Naive thymus-derived CD8-positive, alpha-beta T cell (primary cell): ENCODE data around the gene BRME1. TPM values are rescaled to one million over a fixed set of nuclear protein-coding genes. Genes with fewer than 3 reads are reported as not detected.

Source experiments
- ATAC-seq, 2 donors: fragments of 150-1000 bp; cut with Tn5 transposase in 1 of 2; sonication (Bioruptor Pico), chemical (Tn5 transposase) in 1 of 2; 1 replicate in 1 of 2; 2 replicates in 1 of 2; pipeline ENCODE4 v1.10.0; 2021; ENCODE audit warnings: mild to moderate bottlenecking in 2 of 2, moderate library complexity in 2 of 2
- POLR2A ChIA-PET: fragments of 350-600 bp; sonication (Branson Sonifier 250); formaldehyde crosslinking; loops from one replicate; lab custom pipeline; 2021; ENCODE audit warnings: antibody characterized with exemption; lab: Charles Lee
- DNase-seq, 10 donors: peaks; one replicate each; pipeline versions ENCODE4 v3.0.0 to v3.0.0-alpha.2; 2020 to 2022
- H3K27ac Mint-ChIP-seq, 10 donors: one replicate each; pipeline ENCODE4 v1.8.0; 2020 to 2022; ENCODE audit warnings: mild to moderate bottlenecking in 10 of 10, mixed read lengths in 10 of 10, moderate library complexity in 4 of 10, inconsistent platforms in 1 of 10
- H3K27me3 Mint-ChIP-seq, 5 donors: one replicate each; pipeline ENCODE4 v1.8.0; 2021 to 2022; ENCODE audit warnings: mixed read lengths in 5 of 5
- H3K36me3 Mint-ChIP-seq, 3 donors: one replicate each; pipeline ENCODE4 v1.8.0; 2020 to 2022; ENCODE audit warnings: mixed read lengths in 3 of 3, mild to moderate bottlenecking in 2 of 3, inconsistent platforms in 1 of 3
- H3K4me1 Mint-ChIP-seq, 4 donors: one replicate each; pipeline ENCODE4 v1.8.0; 2021 to 2022; ENCODE audit warnings: mixed read lengths in 4 of 4
- H3K4me3 Mint-ChIP-seq, 10 donors: one replicate each; pipeline ENCODE4 v1.8.0; 2020 to 2022; ENCODE audit warnings: mild to moderate bottlenecking in 10 of 10, mixed read lengths in 10 of 10, moderate library complexity in 6 of 10, inconsistent platforms in 1 of 10
- H3K9me3 Mint-ChIP-seq, 9 donors: one replicate each; pipeline ENCODE4 v1.8.0; 2020 to 2022; ENCODE audit warnings: mixed read lengths in 9 of 9, mild to moderate bottlenecking in 3 of 9, inconsistent platforms in 1 of 9, moderate library complexity in 1 of 9
- polyA plus RNA-seq, 3 donors: library from polyadenylated mRNA; unstranded; fragments of 300-500 nt; fragmentation: Illumina TruSeq; gene quantifications; one replicate each; pipeline ENCODE4 v1.2.3, GENCODE V29; 2021
- total RNA-seq, 8 experiments: library from RNA in 2 of 8; stranded (reverse) in 2 of 8; gene quantifications; one replicate each; pipeline ENCODE4 v1.2.3 and lab custom pipeline; 2021 to 2026

BRME1 gene
- total and polyA plus RNA-seq, 5 experiments from 2014 or later, result 0.49 to 3.7 (median 0.94) TPM

- peaks cover 6 to 22% (median 12%) of the 10 kb centered on the region in 4 donors for H3K4me1 Mint-ChIP-seq
- no peak for ATAC-seq
- peaks cover 0 to 18% (median 3%) of the 10 kb centered on the region in 5 donors for H3K27me3 Mint-ChIP-seq
- DNase-seq, result no peak
- H3K4me3 Mint-ChIP-seq, result peak overlapping the region in 6 of 10 donors; percentile 15 to 50 (median 30)
- no peaks in the 10 kb centered on the region for H3K9me3 Mint-ChIP-seq
- H3K27ac Mint-ChIP-seq, result peak overlapping the region in 1 of 10 donors; percentile 65
- POLR2A ChIA-PET, result no interaction called here
- H3K36me3 Mint-ChIP-seq, result no peaks in the 10 kb centered on the region
Measured at GRCh38 chr19:13873834-13874515, 31.9 kb downstream of the BRME1 start.

DNA sequence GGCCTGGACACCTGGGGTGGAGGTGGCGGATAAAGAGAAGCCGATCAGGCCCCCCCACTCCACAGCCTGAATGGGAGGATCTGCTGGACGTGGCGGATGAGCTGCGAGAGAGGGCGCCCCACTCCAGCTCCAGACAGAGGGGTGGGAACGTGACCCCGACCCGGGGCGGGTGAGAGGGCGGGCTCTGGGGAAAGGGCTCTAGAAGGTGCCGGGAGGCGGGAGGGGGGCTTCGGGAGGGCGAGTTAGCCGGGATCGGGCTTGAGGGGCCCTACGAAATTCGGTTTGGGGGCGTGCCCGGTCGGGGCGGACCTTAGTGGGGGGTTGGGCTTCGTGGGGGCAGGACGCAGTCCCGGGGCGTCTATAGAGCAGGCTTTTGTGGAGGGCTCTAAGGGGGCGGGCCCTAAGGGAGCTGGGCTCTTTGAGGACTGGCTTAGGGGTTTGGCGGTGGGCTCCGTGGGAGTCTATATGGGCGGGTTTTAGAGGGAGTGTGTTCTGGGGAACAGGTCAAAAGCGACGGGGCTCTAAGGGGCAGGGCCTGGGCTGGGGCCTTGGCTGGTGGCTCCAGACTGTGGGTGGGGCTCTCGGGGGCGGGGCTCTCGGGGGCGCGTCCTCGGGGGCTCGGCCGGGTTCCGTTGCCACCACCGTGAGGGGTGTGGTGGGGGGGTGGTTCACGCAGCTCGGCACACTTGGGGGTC lies 33.1 kb downstream of the BRME1 start:
- H3K4me3 Mint-ChIP-seq, result peak overlapping the region; percentile 62 to 85 (median 77)
- ATAC-seq, result peak; percentile 92 to 93
- no peaks in the 10 kb centered on the region for H3K9me3 Mint-ChIP-seq
- H3K4me1 Mint-ChIP-seq, result peaks cover 10 to 27% (median 16%) of the 10 kb centered on the region in 4 donors
- no peaks in the 10 kb centered on the region for H3K36me3 Mint-ChIP-seq
- POLR2A ChIA-PET, result interaction anchor here (0.6 to 1.2 kb wide), 3 partner anchors 10 to 478 kb away, joined by 3 read pairs; no protein-coding TSS in a partner anchor
- H3K27me3 Mint-ChIP-seq, result peaks cover 0 to 21% (median 4%) of the 10 kb centered on the region in 5 donors
- H3K27ac Mint-ChIP-seq, result peak overlapping the region in 3 of 10 donors; percentile 63 to 81 (median 71)
- peak in 8 of 10 donors; percentile 42 to 71 (median 51) for DNase-seq

- no peak for ATAC-seq
- Mint-ChIP-seq H3K27ac (peak overlapping the region in 1 of 10 donors; percentile 69), H3K36me3 (no peaks in the 10 kb centered on the region), H3K27me3 (peaks cover 0 to 27% (median 9%) of the 10 kb centered on the region in 5 donors), H3K4me3 (peak overlapping the region; percentile 62 to 85 (median 77)), H3K9me3 (no peaks in the 10 kb centered on the region), H3K4me1 (peaks cover 10 to 27% (median 20%) of the 10 kb centered on the region in 4 donors)
- POLR2A ChIA-PET, result interaction anchor here (0.6 to 1.2 kb wide), 3 partner anchors 10 to 479 kb away, joined by 3 read pairs; no protein-coding TSS in a partner anchor
- DNase-seq, result no peak
Measured at GRCh38 chr19:13872339-13872694, 33.6 kb downstream of the BRME1 start.

GRCh38 chr19:13870873-13871272 lies 35.0 kb downstream of the BRME1 start:
- POLR2A ChIA-PET, result interaction anchor here (1.4 kb wide), 1 partner anchor 182 kb away, joined by 3 read pairs; no protein-coding TSS in a partner anchor
- H3K4me3 Mint-ChIP-seq, result peak overlapping the region in 2 of 10 donors; percentile 7 to 29

GRCh38 chr19:13869281-13869680 lies 36.6 kb downstream of the BRME1 start:
- DNase-seq (peak in 1 of 10 donors; percentile 61), ATAC-seq (no peak)
- H3K27me3 Mint-ChIP-seq, result peaks cover 8 to 38% (median 22%) of the 10 kb centered on the region in 5 donors
- peak overlapping the region in 1 of 10 donors; percentile 37 for H3K4me3 Mint-ChIP-seq
- POLR2A ChIA-PET, result interaction anchor here (1.0 to 1.1 kb wide), 2 partner anchors 82 to 85 kb away, joined by 3 to 5 read pairs; no protein-coding TSS in a partner anchor
- peaks cover 18 to 42% (median 30%) of the 10 kb centered on the region in 4 donors for H3K4me1 Mint-ChIP-seq
- no peaks in the 10 kb centered on the region for H3K9me3 Mint-ChIP-seq
- H3K36me3 Mint-ChIP-seq, result peaks cover 0 to 2% (median 0%) of the 10 kb centered on the region in 3 donors
- peak overlapping the region in 2 of 10 donors; percentile 1 to 71 for H3K27ac Mint-ChIP-seq

More at GRCh38 chr19:13870873-13871272, 35.0 kb downstream of the BRME1 start:
- Mint-ChIP-seq H3K27ac (peak overlapping the region in 2 of 10 donors; percentile 43 to 49), H3K27me3 (peaks cover 5 to 34% (median 19%) of the 10 kb centered on the region in 5 donors), H3K4me1 (peaks cover 15 to 36% (median 26%) of the 10 kb centered on the region in 4 donors), H3K9me3 (no peaks in the 10 kb centered on the region), H3K36me3 (peaks cover 0 to 2% (median 0%) of the 10 kb centered on the region in 3 donors)
- DNase-seq, result no peak
- no peak for ATAC-seq

- peaks cover 0 to 2% (median 0%) of the 10 kb centered on the region in 3 donors for H3K36me3 Mint-ChIP-seq
- H3K4me1 Mint-ChIP-seq, result peaks cover 22 to 48% (median 35%) of the 10 kb centered on the region in 4 donors
- H3K27me3 Mint-ChIP-seq, result peaks cover 8 to 41% (median 28%) of the 10 kb centered on the region in 5 donors
- DNase-seq (no peak), ATAC-seq (no peak)
- POLR2A ChIA-PET, result interaction anchor here (1.1 kb wide), 1 partner anchor 81 kb away, joined by 5 read pairs; no protein-coding TSS in a partner anchor
- H3K27ac Mint-ChIP-seq, result no peak overlapping the region
- H3K4me3 Mint-ChIP-seq, result peak overlapping the region in 5 of 10 donors; percentile 7 to 50 (median 15)
- no peaks in the 10 kb centered on the region for H3K9me3 Mint-ChIP-seq
Measured at GRCh38 chr19:13868663-13869062, 37.3 kb downstream of the BRME1 start.

- H3K27ac Mint-ChIP-seq, result peak overlapping the region in 6 of 10 donors; percentile 32 to 84 (median 66)
Measured at GRCh38 chr19:13866463-13867046, 39.4 kb downstream of the BRME1 start.

DNA sequence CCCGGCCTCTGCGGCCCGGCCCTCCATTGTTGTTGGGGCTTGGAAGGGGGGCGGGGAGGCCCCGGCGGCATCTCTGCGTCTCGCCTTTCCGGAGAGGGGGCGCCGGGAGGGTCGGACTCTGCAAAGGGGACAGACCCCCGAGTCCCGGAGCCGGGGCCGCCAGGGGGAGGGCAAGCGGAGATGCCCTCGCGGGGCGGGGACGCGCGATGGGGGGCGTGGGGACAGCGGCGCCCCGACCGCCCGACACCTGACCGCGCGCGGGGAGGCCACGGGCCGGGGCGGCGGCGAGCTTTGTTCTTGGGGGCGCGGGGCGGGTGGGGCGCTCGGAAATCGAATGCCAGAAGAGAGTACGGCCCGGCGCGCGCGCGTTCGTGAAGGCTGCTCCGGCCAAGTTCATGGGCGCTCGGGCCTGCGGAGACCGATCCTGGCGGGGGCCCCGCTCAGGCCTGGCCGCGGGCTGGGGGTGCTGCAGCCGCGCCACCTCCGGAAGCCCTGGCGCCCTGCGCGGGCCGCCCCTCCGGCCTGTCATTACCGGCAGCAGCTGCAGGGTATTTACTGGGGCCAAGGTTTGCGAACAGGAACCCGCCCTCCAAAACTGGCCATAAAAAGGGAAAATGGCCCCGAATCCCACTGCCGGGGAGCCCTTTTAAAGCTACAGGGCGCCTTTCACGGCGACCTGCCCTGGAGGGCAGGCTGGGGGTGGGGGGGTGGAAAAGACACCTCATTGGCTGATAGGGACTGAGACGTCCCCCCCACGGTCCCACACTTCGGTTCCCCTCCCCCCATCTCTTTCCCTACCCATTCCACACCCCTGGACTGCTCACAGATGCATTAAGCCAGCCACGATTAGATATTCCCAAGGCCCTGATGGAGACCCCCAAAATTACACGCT lies 40.1 kb downstream of the BRME1 start:
- Mint-ChIP-seq H3K4me3 (peak overlapping the region; percentile 55 to 90 (median 79)), H3K27me3 (peaks cover 8 to 34% (median 29%) of the 10 kb centered on the region in 5 donors)

More at GRCh38 chr19:13866463-13867046, 39.4 kb downstream of the BRME1 start:
- peak overlapping the region; percentile 55 to 90 (median 79) for H3K4me3 Mint-ChIP-seq
- peaks cover 8 to 35% (median 29%) of the 10 kb centered on the region in 5 donors for H3K27me3 Mint-ChIP-seq
- H3K9me3 Mint-ChIP-seq, result no peaks in the 10 kb centered on the region
- POLR2A ChIA-PET, result interaction anchor here (0.9 to 1.4 kb wide), 3 partner anchors 30 to 102 kb away, joined by 3 to 4 read pairs (median 3); partner anchors contain the start of gene MRI1
- peaks cover 25 to 48% (median 42%) of the 10 kb centered on the region in 4 donors for H3K4me1 Mint-ChIP-seq
- H3K36me3 Mint-ChIP-seq, result peaks cover 0 to 4% (median 0%) of the 10 kb centered on the region in 3 donors
- DNase-seq (peak in 1 of 10 donors; percentile 58), ATAC-seq (no peak)

DNA sequence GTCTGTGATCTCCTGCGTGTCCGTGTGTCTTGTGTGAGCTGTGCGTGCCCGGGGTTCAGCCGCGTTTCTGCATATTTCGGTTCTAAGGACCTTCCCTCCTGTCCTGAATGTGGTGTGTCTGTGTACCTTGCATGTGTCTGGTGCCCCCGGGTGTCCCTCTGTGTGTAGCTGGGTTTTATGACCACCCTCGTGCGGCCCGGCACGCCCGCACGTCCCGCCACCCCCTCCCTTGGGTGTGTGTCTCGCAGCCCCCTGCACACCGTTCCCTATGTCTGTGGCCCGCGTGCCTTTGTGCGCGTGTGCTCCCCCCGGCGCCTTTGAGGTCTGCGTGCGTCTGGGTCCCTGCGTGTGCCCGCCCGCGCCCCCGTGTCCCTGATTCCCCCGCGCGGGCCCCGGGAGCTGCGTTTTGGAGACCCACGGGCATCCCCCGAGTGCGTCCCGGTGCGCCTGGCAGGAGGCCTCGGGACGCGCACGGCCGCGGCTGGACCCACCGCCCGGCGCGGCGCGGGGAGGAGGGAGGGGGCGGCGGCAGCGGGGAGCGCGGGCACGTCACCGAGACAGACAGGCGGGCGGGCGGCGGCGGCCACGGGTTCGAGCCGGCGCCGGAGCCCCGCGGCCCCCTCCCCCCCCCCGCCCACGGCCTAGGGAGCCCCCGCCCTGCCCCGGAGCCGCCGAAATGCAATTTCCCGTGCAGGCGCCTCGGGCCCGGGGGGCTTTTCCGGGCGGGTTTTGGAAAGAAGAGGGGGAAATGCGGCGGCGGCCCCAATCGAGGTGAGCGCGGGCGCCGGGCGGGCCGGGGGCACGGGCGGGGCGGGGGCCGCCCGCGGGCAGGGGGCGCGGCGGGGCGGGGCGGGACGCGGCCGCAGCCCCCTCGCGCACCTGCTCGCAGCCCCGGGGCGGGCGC lies 41.0 kb downstream of the BRME1 start:
- ATAC-seq, result peak in 1 of 2 donors; percentile 4
- POLR2A ChIA-PET, result interaction anchor here (0.6 to 4.6 kb wide), 5 partner anchors 77 to 123 kb away, joined by 3 to 73 read pairs (median 4); partner anchors contain the start of gene MRI1
- Mint-ChIP-seq H3K4me1 (peaks cover 27 to 57% (median 50%) of the 10 kb centered on the region in 4 donors), H3K27ac (peak overlapping the region; percentile 1 to 81 (median 60)), H3K36me3 (peaks cover 0 to 4% (median 0%) of the 10 kb centered on the region in 3 donors), H3K4me3 (peak overlapping the region; percentile 61 to 90 (median 84)), H3K27me3 (peaks cover 8 to 33% (median 29%) of the 10 kb centered on the region in 5 donors), H3K9me3 (no peaks in the 10 kb centered on the region)
- DNase-seq, result peak in 1 of 10 donors; percentile 64

More for the DNA sequence above, 40.1 kb downstream of the BRME1 start:
- DNase-seq, result peak in 2 of 10 donors; percentile 28 to 66
- Mint-ChIP-seq H3K9me3 (no peaks in the 10 kb centered on the region), H3K27ac (peak overlapping the region in 7 of 10 donors; percentile 12 to 84 (median 62)), H3K36me3 (peaks cover 0 to 4% (median 0%) of the 10 kb centered on the region in 3 donors), H3K4me1 (peaks cover 27 to 56% (median 49%) of the 10 kb centered on the region in 4 donors)
- POLR2A ChIA-PET, result interaction anchor here (0.6 to 1.4 kb wide), 5 partner anchors 29 to 118 kb away, joined by 3 to 4 read pairs (median 3); partner anchors contain the start of gene MRI1
- no peak for ATAC-seq
